HG02943 (cell line): ENCODE measurements around the gene VSX1.

Experiments used
- ATAC-seq: cut with Tn5 transposase; IDR thresholded peaks from one replicate; pipeline ENCODE4 v1.9.1; 2021; ENCODE audit warnings: mild to moderate bottlenecking, low read depth, moderate library complexity; ENCODE audit not compliant: unreplicated experiment

Gene VSX1

GRCh38 chr20:25088267-25088666, 6.3 kb upstream of the VSX1 start:
- ATAC-seq, result no peak

DNA sequence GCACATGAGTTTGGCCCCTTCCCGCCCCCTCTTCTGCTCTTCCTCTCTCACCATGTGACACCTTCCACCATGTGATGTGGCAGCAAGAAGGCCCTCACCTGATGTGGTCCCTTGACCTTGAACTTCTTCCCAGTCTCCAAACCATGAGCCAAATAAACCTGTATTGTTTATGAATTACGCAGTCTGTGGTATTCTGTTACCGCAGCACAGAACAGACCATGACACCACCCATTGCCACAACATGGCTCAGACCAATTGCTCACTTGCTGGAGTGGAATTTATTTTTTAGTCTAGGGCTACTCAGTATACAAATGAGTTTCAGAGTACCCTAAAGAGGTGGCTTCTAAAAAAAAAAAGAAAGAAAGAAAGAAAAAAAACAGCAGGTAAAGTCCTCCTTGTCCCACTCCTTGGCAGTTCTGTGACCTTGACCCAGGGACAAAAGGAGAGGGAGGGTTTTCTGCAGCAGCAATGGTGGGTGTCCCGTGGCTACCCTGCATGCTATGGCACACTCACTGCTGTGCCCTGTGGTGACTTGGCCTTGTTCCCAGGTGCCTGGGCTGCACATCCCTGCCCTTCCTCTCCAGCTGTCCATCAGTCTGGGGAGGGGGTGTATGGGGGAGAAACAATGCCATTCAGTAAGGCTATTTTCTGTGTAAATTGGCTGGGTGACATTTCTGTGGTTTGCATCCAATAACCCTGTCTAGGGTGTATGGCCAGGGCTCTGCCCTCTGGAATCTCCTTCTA, 5.4 kb upstream of the VSX1 start:
- ATAC-seq, result no peak

DNA sequence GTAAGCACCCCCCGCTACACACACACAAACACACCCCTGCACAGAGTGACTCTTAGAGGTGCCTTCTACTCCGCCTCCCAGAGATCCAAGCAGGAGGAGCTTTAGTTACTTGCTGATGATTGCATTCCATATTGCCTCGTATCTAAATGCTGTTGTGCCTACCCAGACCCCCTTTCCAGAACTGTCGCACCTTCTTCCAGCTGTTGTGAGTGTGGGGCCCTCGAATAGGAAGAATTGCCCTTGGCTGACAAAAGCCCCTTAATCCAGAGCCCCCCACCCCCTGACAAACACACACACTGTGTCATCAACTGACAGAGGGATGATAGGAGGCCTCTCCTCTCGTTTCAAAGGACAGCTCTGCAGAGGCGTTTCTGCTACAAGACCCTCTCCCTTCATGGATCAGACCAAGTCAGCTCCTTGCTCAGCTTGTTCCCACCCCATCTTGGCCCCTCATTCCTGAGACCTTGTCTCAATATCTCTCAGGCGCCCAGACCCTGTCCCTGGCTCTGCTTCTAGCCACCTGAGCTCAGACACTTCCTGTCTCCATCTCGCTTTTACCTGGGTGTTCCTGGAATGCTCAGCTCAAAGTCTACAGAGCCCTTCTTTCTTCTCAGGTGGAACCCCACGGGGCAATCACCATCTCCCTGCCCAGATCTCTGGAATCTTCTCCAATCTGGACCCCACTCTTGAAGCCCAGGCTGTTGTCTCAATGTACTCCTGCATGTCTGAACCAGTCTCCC, 4.0 kb upstream of the VSX1 start:
- no peak for ATAC-seq

DNA sequence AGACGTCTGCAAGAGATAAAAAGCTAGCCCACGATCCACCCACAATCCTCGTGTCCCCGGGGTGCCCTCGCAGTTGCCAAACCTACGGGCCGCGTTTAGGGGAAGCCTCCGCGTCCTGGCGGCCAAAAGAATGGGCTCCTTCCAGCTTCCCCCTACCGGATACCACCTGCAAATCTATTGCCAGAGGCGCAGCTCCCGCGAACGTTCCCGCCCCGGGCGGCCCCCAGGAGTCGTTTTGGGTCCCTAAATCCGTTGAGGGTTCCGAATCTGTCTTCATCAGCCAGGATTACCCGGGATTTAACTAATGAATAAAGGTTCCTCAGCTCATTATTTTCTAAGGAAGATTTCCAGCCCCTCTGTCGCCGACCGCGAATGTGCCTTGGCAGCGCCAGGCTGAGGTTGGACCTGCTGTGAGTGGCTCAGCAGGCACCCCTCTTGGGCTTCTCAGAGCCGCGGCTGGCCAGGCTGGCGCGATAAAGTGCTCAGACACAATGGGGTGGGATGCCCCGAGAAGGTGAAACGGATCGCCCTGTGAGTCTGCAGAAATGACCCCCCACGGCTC, 2.8 kb upstream of the VSX1 start:
- ATAC-seq, result no peak

- no peak for ATAC-seq
Measured at GRCh38 chr20:25083773-25084625, 2.1 kb upstream of the VSX1 start.

- no peak for ATAC-seq
Measured at GRCh38 chr20:25083141-25083772, 1.3 kb upstream of the VSX1 start.

DNA sequence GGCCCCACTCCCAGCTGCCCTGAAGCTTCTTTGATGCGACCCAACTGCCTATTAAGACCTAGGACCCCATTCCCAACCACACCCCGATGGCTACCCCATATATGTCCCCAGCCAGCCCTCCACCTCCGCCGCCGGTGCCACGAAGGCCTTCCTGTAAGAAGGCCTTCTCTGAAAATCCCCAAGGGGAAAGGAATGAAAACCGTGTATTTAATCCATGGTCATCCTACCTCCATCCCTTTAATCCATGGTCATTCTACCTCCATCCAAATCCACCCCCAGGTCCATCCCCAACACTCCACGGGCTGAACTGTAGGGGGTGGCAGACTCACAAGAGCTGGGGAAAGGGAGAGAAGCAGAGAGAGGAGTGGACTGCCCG, 545 bp upstream of the VSX1 start:
- ATAC-seq, result no peak

DNA sequence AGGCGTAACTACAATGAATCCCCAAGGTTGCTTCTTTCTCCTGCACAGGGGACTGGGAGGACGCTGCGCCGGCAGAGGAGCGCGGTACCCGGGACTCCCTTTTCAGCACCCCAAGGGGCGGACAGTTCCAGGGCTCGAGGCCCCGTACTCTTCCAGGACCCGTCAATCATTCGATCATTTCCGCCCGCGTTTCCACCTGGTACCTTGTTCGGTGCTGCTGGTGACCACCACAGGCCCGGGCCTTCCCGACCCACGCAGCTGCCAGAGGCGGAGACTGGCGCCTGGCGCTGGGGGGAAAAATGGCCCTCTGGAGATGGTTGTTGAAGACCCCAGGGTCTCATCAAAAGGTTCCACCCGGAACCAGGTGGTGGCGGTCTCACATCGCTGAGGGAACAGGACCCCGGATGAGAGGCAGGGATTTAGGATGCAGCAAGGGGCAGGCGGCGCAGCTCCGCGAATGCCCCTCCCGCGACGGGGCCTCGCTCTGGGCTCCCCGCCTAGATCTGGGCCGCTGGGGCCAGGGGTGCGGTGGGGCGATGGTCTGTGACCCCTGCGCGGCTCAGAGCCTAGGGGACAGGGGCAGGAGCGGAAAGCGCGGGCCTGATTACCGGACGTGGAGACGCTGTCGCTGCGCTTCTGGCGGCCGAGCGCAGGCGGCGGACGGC, 744 bp downstream of the VSX1 start:
- ATAC-seq, result no peak

GRCh38 chr20:25079171-25079570, 2.8 kb downstream of the VSX1 start:
- no peak for ATAC-seq

DNA sequence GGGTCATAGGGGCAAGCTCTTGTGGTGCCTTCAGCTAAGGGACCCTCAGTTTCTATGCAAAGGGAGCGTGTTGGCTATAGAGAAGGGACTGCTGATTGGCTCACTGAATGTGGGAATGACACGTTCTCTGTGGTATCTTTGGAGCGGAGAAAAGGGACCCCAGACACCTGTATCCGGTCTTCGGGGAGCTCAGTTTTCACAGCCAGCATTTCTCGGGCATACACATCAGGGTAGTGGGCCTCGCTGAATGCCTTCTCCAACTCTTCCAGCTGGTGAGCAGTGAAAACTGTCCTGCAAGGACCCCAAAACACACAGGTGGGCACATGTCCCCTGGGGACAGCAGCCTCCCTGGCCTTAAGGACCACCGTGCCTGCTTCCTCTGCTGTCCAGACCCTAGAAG, 3.3 kb downstream of the VSX1 start:
- no peak for ATAC-seq

- no peak for ATAC-seq
Measured at GRCh38 chr20:25077610-25078169, 4.3 kb downstream of the VSX1 start.

- ATAC-seq, result no peak
Measured at GRCh38 chr20:25076731-25077609, 5.0 kb downstream of the VSX1 start.

DNA sequence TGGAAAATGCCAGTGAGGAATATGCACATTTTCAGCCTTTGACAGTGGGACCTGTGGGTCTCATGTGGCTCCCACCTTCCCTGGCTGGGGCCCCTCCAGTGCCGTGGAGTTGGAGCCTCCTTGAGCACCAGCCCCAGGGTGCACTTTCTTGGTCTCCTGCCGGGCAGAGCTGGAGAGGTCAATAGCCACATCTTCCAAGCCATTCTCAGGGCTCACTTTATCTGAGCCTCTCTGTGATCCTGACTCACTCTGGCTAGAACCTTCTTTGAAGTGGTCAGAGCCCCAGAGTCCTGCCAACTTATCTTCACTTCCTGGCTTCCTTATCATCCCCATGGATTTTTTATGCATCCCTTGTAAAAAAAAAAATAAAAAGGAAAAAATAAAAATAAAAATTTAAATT, 5.7 kb downstream of the VSX1 start:
- ATAC-seq, result no peak

DNA sequence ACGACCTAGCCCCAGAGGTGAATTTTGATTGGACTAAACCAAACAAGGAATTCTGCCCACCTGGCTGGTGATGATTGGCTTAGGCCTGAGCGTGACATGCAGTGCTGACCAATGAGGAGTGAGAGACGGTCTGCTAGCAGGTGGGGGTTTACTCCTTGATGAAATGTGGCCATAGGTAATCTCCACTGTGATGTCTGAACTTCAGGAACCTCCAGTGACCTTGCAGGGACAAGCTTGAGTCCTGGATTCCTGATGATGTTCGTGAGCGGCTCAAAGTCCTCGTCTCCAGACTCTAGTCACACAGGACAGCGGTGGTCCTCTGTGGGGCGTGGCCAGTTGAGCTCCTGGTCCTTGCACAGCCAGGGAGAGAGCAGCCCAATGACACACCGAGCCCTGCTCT, 8.4 kb downstream of the VSX1 start:
- no peak for ATAC-seq

- no peak for ATAC-seq
Measured at GRCh38 chr20:25072226-25072811, 9.6 kb downstream of the VSX1 start.

- ATAC-seq, result no peak
Measured at GRCh38 chr20:25071734-25072133, 10.2 kb downstream of the VSX1 start.

- ATAC-seq, result no peak
Measured at GRCh38 chr20:25070821-25071473, 11.0 kb downstream of the VSX1 start.
